Subcutaneous preadipocyte (primary cell): Measurements from ENCODE around the gene CRYBG1. TPM values are rescaled to one million over a fixed set of nuclear protein-coding genes. Genes with fewer than 3 reads are reported as not detected.

ENCODE experiments used
- small RNA-seq: library from RNA; depleted of rRNA; stranded (forward); fragments of <200 nt; gene quantifications from one replicate; pipeline ENCODE3, GENCODE V24; 2012
- total RNA-seq: library from RNA; depleted of rRNA; stranded (reverse); fragments of >200 nt; gene quantifications from 2 replicates; pipeline ENCODE4 v1.2.3, GENCODE V29; 2012

CRYBG1 gene, protein sequence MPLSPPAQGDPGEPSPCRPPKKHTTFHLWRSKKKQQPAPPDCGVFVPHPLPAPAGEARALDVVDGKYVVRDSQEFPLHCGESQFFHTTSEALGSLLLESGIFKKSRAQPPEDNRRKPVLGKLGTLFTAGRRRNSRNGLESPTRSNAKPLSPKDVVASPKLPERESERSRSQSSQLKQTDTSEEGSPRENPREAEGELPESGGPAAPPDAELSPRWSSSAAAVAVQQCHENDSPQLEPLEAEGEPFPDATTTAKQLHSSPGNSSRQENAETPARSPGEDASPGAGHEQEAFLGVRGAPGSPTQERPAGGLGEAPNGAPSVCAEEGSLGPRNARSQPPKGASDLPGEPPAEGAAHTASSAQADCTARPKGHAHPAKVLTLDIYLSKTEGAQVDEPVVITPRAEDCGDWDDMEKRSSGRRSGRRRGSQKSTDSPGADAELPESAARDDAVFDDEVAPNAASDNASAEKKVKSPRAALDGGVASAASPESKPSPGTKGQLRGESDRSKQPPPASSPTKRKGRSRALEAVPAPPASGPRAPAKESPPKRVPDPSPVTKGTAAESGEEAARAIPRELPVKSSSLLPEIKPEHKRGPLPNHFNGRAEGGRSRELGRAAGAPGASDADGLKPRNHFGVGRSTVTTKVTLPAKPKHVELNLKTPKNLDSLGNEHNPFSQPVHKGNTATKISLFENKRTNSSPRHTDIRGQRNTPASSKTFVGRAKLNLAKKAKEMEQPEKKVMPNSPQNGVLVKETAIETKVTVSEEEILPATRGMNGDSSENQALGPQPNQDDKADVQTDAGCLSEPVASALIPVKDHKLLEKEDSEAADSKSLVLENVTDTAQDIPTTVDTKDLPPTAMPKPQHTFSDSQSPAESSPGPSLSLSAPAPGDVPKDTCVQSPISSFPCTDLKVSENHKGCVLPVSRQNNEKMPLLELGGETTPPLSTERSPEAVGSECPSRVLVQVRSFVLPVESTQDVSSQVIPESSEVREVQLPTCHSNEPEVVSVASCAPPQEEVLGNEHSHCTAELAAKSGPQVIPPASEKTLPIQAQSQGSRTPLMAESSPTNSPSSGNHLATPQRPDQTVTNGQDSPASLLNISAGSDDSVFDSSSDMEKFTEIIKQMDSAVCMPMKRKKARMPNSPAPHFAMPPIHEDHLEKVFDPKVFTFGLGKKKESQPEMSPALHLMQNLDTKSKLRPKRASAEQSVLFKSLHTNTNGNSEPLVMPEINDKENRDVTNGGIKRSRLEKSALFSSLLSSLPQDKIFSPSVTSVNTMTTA (N-terminal part only)
- total RNA-seq: 72.0 and 132 TPM in 2 replicates

DNA sequence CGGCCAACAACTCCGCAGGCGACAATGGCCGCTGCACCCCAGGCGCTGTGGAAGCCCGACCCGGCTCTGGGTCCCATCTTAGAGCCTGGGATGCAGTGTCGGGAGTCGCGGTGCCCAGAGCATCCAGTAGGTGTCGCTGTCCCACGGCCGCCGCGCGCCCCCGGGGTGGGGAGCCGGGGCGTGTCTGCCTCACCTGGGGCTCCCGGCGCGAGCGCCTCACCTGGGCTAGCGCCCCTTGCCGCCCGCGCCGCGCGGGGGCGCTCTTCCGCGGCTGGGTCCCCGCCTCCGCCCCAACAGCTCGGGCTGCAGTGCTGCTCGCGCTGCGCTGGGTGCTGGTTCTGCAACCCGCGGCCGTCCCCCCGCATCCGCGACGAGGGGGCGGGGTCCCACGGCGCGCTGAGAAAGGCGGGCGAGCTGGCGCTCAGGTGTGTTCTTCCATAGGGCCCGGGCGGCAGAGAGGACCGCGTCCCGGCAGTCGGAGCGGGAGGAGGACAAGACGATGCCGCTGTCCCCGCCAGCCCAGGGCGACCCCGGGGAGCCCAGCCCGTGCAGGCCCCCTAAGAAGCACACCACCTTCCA, at the start of gene CRYBG1:
TSS of gene CRYBG1 (plus strand) at position 308 of the 579 bp plus-strand sequence. CDS start at position 500, 192 bp downstream.

DNA sequence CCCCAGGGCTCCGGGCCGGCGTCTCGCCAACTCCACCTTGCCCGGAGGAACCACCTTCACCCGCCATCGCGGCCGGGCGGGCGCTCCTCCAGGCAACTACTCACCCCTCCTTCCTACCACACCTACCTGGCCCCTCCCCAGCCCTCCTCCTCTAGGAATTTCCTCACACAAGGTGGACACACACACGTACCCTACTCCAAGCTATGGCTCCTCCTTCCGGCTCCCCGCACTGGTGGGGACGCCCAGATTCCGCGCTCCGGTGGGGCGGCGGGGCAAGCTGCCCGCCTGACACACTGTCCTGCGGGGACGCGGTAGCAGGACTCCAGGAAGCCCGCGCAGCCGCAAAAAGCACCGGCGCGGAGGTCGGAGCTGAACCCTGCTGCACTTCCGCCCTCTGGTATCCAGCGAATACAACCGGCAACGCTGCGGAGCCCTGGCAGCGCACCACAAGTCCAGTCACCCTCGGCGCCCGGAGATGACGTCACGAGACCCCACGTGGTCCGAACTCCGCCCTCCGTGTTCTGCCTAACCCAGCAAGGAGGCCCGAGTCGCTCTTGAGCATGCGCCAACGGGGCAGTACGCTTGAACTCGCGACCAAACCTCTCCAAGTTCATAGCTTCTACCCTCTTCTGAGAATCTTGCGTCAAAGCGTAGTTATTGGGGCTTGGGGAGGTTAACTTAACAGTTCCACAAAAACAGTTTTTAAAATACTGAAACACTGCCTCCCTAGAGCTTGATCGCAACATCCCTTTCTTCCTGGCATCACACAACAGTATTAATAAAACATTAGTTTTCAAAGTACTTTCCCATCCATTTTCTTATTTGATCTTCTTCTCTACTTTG, 35.0 kb upstream of the CRYBG1 start, which contains the start of gene ATG5:
TSS of gene ATG5 (minus strand) at position 425 of the 843 bp plus-strand sequence. CDS start 9,552 bp downstream, outside the sequence.

Small RNAs within 50 kb of the gene (small RNA-seq; reads per million reads assigned to genes)
- not detected for gene RF00019
- not detected for gene RNA5SP211
- gene RNU6-527P: not detected

Other genes starting within 250 kb of the CRYBG1 start
- 35.6 and 48.5 TPM in 2 replicates for gene ATG5, start 35.0 kb upstream of the CRYBG1 start, total RNA-seq